NK-92 (cell line): ENCODE measurements around the gene RNF138.
"Not testable (repeated sequence)": the region's sequence is repeated elsewhere in the genome, so short reads cannot be mapped to it uniquely, and the experiment has no call there.

ENCODE experiments used
- DNase-seq: peaks from one replicate; lab custom pipeline; 2025; ENCODE audit not compliant: unreplicated experiment; lab: John Stamatoyannopoulos, UW

RNF138 gene

DNA sequence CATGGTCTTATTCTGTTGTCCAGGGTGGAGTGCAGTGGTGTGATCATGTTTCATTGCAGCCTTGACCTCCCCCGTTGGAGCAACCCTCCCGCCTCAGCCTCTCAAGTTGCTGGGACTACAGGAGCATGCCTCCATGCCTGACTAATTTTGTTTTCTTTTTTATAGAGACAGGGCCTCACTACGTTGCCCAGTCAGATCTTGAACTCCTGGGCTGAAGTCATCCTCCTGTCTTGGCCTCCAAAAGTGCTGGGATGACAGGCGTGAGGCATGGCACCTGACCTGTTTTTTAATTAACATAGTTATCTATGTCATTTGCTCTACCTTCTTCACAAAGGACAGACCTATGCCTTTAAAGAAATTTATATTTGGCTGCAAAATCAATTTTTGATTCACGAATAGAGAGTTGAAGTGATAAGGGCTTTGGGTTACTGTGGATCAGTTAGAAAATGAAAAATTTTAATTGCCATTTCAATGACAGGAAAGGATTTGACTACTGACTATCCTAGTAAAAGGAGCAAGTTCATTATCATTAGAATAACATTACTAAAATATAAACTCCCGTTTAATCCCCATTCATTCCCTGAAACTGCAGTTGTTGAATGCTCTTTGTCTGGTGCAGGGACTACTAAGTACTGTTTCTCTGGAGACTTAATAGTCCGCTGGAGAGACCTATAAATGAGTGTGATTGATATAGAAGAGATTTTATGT, 3.7 kb downstream of the RNF138 start:
- DNase-seq = no peak

DNA sequence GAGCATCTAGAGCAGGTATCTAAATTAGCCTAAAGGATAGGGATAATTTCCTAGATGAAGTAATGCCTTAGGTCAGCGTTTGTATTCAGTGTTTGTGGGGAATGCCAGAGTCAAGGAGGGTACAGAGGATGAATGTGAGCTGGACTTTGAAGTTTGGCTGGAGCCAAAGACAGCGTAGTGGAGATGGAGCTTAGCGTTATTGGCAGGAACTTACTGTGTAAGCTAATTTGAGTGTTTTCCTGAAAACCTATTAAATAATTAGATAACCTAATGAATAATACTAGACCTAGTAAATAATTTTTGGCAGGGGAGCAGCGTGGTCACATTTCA, 4.2 kb downstream of the RNF138 start:
- DNase-seq = no peak

DNA sequence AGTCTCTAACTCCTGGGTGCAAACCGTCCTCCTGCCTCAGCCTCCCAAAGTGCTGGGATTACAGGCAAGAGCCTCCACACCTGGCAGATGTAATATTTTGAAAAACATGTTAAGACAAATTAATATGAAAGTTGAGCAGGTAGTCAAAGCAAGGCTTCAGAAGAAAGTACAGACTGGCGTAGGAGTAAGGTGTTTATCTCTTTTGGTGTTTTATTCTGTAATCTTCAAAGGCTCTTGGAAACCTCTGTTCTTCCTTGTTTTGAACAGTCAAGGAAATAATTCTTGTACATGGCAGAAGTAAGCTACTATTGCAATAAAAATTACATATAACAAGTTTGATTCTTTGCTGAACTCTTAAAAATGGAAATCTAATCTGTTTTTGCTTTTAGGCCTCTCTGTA, 5.3 kb downstream of the RNF138 start:
- DNase-seq = no peak

DNA sequence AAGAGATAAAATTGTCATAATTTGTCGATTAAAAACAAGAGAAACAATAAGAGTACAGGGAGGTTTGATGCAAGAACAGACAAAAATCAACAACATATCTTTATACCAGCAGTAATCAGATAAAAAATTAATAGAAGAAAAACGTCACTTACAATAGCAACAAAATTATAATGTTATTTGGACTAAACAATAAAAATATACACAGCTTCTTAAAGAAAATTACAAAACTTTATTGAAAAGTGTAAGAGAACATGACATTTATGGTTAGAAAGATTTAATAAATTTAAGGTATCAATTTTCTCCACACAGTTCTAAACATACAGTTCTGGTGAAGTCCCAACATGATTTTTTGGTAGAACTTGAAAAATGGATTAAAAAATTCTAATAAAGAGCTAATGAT, 12.8 kb downstream of the RNF138 start:
- DNase-seq = no peak

DNA sequence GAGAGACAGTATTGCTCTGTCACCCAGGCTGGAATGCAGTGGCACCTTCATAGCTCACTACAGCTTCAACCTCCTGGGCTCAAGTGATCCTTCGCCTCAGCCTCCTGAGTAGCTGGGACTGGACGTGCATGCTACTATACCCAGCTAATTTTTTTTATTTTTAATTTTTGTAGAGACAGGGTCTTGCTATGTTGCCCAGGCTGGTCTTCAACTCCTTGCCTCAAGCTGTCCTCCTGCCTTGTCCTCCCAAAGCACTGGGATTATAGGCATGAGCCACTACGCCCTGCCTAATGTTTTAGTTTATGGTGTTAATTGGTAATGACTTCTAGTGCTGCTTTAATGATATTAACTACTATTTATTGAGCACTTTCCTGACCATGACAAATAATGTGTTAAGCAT, 18.3 kb downstream of the RNF138 start:
- DNase-seq = no peak

DNA sequence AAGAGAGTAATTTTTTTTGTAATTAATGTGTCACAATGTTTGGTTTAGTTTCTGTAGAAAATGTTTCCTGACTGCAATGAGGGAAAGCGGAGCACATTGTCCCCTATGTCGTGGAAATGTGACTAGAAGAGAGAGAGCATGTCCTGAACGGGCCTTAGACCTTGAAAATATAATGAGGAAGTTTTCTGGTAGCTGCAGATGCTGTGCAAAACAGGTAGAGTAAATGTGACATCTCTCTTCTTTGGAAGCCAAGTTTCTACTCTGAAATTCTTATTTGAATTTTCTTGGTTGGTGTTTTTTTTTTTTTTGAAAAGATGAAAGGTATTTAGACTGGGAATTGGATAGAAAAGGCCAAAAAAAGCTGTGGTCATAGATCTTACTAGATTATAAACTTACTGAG, 20.0 kb downstream of the RNF138 start:
- DNase-seq = no peak

DNA sequence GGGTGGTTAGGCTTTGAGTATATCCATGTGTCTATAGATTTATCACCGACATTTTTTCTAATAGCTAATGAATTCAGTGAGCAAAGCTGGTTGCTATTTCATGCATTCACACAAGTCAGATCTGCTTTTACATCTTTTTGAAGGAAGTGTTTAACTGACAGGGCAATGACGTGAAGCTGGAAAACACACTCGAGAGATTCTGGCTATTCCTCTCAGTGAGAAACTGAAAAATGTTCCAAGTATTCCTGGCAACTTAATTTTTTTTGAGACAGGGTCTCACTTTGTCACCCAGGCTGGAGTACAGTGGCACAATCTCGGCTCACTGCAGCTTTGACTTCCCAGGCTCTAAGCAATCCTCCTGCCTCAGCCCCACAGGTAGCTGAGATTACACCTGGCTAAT, 21.2 kb downstream of the RNF138 start:
- no peak for DNase-seq

DNA sequence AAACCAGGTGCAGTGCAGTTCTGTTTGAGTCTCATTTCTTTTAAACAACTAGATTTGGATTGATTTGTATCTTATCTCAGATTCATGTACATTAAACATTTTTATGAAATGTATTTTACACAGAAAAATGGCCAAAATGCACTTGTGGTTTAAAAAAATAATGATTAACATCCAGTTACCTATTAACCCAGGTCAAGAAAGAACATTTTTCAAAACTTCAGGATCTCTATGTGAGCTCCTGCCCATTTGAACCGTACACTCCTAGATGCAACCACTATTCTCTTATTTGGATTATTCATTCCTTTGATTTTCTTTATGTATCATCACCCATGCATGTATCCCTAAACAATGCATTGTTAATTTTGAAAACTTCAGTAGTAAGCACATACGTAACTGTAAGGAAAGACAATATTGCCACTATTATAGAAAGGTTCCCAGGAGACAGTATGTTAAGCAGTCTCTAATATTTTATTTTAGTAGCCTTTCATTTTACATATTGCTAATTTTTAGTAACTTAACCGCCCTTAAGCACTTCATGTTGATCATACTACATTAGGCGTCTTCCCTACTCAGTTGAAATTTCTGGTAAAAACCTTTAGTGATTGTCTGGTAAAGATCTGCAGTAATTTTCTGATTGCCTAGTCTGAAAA, 22.7 kb downstream of the RNF138 start:
- no peak for DNase-seq

DNA sequence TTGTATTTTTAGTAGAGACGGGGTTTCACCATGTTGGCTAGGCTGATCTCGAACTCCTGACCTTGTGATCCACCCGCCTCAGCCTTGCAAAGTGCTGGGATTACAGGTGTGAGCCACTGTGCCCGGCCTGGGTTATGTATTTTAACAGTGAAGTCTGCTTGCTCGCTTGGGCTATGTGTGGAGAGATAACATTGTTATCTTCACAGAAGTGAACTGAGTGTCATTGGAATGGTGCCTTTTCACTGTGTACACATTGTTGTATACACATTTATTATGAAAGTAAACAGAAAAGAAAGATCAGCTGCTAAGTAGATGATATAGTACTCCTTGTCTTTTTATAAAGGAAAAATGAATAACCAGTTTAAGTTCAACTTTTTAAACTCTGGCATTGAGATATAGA, 30.4 kb downstream of the RNF138 start:
- no peak for DNase-seq

DNA sequence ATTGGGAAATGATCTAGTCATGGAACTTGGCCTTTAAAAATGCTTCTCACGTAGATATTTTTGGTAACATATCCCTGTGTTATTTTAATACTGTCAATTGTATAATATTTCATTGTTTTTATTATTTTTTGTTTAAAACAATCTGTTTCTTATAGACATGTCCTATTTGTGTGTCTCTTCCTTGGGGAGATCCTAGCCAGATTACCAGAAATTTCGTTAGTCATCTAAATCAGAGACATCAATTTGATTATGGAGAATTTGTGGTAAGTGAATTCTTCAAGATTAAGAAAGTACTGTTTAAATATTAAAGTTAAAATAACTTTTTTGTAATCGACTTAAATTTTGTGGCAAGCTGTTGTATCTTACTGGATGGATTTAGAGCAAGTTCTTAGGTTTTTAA, 34.9 kb downstream of the RNF138 start:
- no peak for DNase-seq

DNA sequence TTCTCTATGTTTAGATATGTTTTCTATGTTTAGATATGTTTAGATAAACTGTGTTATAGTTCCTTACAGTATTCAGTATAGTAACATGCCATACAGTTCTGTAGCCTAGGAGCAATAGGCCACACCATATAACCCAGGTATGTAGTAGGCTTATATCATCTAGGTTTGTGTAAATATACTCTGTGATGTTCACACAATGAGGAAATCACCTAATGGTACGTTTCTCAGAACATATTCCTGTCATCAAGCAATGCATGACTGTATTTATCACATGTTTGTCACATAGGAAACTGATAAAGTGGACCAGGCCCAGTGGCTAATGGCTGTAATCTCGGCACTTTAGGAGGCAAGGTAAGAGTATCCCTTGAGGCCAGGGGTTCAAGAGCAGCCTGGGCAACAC, 44.0 kb downstream of the RNF138 start:
- no peak for DNase-seq

DNA sequence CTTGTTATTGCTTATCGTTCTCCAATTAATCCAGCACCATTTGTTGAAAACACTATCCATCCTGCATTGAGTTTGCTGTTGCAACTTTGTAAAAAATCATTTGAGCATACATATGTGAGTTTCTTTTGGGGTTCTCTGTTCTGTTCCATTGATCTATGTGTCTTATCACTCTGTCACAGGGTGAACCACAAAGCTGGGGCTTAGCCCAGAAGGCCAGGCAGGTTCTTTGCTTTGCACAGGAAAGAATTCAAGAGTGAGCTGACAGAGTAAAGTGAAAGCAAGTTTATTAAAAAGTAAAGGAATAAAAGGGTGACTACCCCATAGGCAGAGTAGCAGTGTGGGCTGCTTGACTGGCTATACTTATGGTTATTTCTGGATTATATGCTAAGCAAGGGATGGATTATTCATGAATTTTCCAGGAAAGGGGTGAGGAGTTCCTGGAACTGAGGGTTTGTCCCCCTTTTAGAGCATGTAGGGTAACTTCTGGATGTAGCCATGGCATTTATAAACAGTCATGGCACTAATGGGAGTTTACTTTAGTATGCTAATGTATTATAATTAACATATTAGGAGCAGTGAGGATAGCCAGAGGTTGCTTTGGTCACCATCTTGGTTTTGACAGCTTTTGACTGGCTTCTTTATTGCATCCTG, 46.8 kb downstream of the RNF138 start:
- DNase-seq = no peak

DNA sequence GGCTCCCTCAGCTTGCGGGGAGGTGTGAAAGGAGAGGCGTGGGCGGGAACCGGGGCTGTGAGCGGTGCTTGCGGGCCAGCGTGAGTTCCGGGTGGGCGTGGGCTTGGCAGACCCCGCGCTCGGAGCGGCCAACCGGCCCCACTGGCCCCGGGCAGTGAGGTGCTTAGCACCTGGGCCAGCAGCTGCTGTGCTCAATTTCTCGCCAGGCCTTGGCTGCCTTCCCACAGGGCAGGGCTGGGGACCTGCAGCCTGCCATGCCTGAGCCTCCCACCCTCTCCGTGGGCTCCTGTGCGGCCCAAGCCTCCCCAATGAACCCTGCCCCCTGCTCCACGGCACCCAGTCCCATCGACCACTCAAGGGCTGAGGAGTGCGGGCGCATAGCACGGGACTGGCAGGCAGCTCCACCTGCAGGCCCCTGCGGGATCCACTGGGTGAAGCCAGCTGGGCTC, 48.2 kb downstream of the RNF138 start:
- DNase-seq = no peak

DNA sequence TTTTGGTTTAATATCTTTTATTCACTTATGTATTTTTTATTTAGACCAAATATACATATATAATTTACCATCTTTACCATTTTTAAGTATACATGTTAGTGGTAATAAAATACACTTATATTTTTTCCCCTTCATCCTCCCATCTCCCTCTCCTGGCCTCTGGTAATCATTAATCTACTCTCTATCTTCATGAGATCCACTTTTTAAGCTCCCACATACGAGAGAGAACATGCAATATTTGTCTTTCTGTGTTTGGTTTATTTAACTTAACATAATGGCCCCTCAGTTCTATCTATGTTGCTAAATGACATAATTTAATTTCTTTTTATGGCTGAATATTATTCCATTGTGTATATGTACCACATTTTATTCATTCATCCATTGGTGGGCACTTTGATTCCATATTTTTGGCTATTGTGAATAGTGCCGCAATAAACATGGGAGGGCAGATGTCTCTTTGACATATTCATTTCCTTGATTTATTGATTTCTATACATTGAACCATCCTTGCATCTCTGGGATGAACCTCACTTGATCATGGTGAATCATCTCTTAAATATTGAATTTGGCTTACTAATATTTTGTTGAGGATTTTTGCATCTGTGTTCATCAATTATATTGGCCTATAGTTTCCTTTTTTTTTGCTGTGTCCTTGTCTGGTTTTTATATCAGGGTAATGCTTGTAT, 56.7 kb downstream of the RNF138 start:
- DNase-seq = no peak

DNA sequence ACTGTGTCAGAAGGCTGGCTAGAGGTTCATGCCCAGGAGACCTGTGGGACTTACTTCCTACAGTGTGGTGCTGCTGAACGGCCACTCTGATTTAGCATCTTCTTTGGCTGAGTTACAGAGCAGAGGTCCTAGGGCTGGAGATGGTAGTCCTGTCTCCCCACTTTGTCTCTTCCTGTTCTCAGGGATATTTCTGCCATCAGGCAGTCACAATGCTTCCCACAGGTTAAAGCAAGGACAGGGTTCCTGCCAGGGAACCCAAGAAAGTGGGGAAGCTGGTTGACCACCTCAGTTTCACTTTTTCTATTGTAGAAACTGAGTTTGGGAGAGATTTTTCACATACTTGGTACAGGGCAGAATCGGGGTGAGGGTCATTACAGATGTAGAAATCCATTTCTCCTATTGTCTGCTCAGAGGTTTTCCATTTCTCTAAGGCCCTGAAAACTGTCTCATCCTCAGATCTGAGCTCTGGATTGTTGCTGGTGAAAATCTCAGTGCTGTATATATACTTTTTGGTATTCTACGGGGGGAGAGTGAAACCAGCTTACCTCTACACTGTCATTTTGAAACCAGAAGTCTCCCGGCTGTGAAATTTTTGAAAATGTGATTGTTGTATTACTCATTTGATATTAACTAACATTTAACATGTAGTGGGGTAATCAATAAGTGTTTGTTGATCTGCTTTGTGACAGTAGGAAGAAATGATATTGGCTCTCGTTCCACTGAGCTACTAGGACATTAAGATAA, 61.2 kb downstream of the RNF138 start:
- no peak for DNase-seq

DNA sequence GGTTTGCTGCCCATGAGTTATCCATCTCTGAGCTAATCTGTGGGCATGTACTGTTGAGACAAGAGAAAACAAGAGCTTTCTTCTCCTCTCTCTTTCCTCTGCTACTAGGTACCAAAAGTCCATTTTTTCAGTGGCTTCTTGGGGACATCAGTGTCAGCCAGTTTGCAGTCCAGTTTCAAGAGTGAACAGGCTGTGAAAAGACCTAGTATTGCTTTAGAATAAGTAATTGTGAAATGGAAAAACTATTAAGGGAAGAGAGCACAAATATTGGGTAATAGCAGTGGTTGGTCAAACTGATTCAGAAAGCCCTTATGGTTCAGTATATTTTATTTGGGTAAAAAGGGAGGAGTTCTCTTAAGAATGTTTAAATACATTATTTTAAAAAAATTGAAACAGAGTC, 65.2 kb downstream of the RNF138 start:
- DNase-seq = no peak

DNA sequence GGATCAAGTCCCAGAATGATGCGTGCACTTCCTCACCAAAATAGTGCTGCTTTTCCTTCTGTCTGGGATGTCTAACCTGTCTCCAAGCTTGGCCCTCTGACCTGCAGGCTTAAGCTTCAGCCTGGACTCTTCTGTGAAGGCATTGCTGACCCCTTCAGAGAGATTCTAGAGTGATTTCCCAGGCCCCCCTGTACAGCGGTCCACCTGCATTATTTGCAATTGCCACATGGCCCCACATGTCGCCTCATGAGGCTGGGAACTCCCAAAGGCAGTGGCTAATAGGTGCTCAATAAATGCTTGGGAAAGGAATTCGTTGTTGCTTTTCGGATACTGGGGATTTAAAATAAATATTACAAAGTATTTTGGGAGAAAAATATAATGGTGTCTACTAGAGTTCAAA, 65.9 kb downstream of the RNF138 start:
- DNase-seq = no peak

DNA sequence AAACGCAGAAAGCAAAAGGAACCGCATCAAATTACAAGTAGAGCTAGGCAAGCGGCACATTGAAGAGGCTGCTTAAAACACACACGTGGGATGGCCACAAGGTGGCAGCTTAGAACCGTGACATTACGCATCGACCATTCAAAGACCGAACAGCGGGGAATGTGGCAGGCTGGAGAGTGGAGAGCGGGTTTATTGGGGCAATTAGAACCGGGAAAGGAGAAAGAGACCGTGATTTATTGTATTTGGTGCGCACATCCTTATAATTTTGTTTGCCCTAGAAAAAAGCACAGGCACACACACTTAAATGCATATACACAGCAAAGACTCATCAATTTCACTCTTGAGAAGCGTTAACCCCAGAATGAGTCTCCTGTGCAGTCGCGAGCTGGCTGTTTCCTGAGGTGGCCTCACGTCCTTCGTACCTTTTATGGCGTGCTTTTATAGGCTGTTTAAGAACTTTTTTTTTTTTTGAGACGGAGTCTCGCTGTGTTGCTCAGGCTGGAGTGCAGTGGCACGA, 66.5 kb downstream of the RNF138 start:
- DNase-seq = no peak

DNA sequence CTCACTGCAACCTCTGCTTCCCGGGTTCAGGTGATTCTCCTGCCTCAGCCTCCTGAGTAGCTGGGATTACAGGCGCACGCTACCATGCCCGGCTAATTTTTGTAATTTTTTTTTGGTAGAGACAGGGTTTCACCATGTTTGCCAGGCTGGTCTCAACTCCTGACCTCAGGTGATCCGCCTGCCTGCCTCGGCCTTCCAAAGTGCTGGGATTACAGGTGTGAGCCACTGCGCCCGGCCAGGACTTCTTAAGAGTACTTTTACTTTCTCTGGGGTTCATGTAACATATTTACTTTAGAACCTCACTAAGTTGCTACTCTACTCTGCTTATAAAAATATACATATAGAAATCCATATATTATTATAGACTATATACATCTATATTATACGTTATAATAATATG, 67.0 kb downstream of the RNF138 start:
- not testable (repeated sequence) for DNase-seq

DNA sequence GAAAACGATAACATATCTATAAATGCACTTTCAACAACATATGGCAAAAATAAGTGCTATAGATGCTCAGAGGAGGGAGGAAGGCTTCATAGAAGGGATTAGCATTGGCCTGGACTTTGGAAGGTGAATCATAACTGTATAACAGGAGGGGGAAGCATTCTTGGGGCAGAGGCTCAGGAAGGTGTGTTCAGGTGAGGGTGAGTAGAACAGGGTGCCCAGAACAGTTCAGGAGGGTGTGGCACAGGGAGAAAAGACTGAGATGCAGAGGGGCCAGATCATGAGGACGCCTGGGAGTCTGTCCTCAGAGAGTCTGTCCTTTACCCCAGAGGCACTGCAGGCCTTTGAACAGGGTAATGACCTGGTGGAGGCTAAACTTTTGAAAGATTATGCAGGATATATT, 68.9 kb downstream of the RNF138 start:
- no peak for DNase-seq
